ENCODE measurements around the gene BATF3.
A peak's percentile ranks its signal among the peaks of the same experiment; 100 is the strongest.

BATF3 gene

DNA sequence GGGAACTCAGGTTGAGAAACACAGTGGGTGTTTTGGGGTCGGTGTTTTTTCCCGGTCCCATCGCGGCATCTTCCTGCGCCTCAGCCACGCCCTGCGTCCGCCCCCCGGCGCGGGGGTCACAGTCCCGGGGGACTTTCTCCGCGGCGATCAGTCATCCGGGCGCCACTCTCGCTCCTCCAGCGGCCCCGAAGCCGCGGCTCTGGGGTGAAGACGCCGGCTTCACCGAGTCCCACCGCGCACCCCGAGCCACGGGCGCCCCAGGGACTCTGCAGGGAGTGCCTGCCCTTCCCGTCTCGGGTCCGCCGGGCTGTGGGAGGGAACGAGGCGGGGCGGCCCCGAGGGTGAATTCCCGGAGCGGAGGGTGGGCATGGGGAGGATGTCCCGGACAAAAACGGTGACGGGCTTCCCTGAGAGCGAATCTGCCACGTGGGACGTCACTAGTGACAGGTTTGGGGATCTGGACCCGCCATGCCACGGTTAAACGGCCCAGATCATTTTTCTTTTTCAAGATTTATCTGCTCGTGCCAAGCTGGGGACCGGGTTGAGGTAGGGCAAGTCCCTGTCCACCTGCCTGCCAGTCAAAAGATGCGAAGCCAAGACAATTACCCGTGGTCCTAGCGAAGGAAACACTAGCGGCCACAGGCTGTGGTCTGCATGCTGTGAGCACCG, 717 bp upstream of the BATF3 start:
- Histone ChIP-seq H3K4me1 (peaks cover 9% of the 10 kb centered on the region), H3K27me3 (ENCODE audit: low read depth) (peaks cover 21% of the 10 kb centered on the region), H3K9me3 (no peaks in the 10 kb centered on the region), H3K4me3 (peak overlapping the region; percentile 38), H3K36me3 (replicated peaks) (no peaks in the 10 kb centered on the region)
- in situ Hi-C loops (cut with MboI; ENCODE audit: low sequenced_read_pairs), result no loop called here
- peak; percentile 14 to 55 for DNase-seq (ENCODE audit: low spot score in 2 of 2)

GRCh38 chr1:212699104-212699624, 476 bp downstream of the BATF3 start:
- H3K27me3 ChIP-seq (ENCODE audit: low read depth), result peaks cover 21% of the 10 kb centered on the region
- DNase-seq (ENCODE audit: low spot score in 2 of 2), result peak; percentile 30 to 75

GRCh38 chr1:212698467-212699103, 1.1 kb downstream of the BATF3 start:
- Histone ChIP-seq H3K36me3 (replicated peaks) (no peaks in the 10 kb centered on the region), H3K27me3 (ENCODE audit: low read depth) (peaks cover 21% of the 10 kb centered on the region), H3K4me1 (peaks cover 9% of the 10 kb centered on the region), H3K4me3 (peak overlapping the region; percentile 38), H3K9me3 (no peaks in the 10 kb centered on the region)
- no peak for DNase-seq (ENCODE audit: low spot score in 2 of 2)
- in situ Hi-C loops (cut with MboI; ENCODE audit: low sequenced_read_pairs), result no loop called here

More at GRCh38 chr1:212699104-212699624, 476 bp downstream of the BATF3 start:
- H3K4me3 ChIP-seq, result peak overlapping the region; percentile 38
- in situ Hi-C loops (cut with MboI; ENCODE audit: low sequenced_read_pairs), result no loop called here
- H3K4me1 ChIP-seq, result peaks cover 9% of the 10 kb centered on the region
- no peaks in the 10 kb centered on the region for H3K9me3 ChIP-seq
- H3K36me3 ChIP-seq (replicated peaks), result no peaks in the 10 kb centered on the region

- in situ Hi-C loops (cut with MboI; ENCODE audit: low sequenced_read_pairs), result no loop called here
- peaks cover 9% of the 10 kb centered on the region for H3K4me1 ChIP-seq
- H3K36me3 ChIP-seq (replicated peaks), result no peaks in the 10 kb centered on the region
- H3K4me3 ChIP-seq, result no peak overlapping the region
- H3K9me3 ChIP-seq, result no peaks in the 10 kb centered on the region
- H3K27me3 ChIP-seq (ENCODE audit: low read depth), result peaks cover 17% of the 10 kb centered on the region
- no peak for DNase-seq (ENCODE audit: low spot score in 2 of 2)
Measured at GRCh38 chr1:212696721-212697331, 2.8 kb downstream of the BATF3 start.

GRCh38 chr1:212692774-212693644, 6.6 kb downstream of the BATF3 start:
- DNase-seq (ENCODE audit: low spot score in 2 of 2), result no peak
- no peaks in the 10 kb centered on the region for H3K27me3 ChIP-seq (ENCODE audit: low read depth)
- in situ Hi-C loops (cut with MboI; ENCODE audit: low sequenced_read_pairs), result no loop called here

DNA sequence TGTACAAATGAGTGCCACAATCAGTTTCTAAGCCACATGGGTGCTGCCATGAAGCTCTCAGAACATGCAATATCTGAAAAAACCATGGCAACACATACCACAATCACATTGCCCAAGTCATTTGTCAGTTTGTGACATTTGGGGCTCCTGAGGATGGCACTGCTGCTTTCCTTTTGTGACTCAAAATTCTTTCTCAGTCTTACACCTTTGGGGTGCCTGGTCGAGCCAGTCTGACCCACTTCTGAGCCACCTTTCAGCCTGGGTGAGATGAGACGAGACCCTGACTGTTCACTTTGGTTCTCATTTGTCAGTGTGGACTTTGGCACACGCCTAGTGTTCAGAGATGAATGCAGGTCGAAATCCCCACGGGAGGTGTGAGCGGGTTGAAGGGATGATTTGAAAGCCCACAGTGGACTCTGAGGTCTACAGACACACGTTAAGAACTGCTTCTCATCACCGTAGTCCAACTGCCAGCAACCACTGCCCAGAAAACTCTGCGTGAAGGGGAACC, 8.0 kb downstream of the BATF3 start:
- Histone ChIP-seq H3K4me1 (no peaks in the 10 kb centered on the region), H3K9me3 (no peaks in the 10 kb centered on the region), H3K4me3 (no peak overlapping the region), H3K36me3 (replicated peaks) (no peaks in the 10 kb centered on the region), H3K27me3 (ENCODE audit: low read depth) (no peaks in the 10 kb centered on the region)
- in situ Hi-C loops (cut with MboI; ENCODE audit: low sequenced_read_pairs), result no loop called here
- no peak for DNase-seq (ENCODE audit: low spot score in 2 of 2)

More at GRCh38 chr1:212692774-212693644, 6.6 kb downstream of the BATF3 start:
- H3K4me1 ChIP-seq, result no peaks in the 10 kb centered on the region
- no peaks in the 10 kb centered on the region for H3K36me3 ChIP-seq (replicated peaks)
- no peaks in the 10 kb centered on the region for H3K9me3 ChIP-seq
- H3K4me3 ChIP-seq, result no peak overlapping the region

DNA sequence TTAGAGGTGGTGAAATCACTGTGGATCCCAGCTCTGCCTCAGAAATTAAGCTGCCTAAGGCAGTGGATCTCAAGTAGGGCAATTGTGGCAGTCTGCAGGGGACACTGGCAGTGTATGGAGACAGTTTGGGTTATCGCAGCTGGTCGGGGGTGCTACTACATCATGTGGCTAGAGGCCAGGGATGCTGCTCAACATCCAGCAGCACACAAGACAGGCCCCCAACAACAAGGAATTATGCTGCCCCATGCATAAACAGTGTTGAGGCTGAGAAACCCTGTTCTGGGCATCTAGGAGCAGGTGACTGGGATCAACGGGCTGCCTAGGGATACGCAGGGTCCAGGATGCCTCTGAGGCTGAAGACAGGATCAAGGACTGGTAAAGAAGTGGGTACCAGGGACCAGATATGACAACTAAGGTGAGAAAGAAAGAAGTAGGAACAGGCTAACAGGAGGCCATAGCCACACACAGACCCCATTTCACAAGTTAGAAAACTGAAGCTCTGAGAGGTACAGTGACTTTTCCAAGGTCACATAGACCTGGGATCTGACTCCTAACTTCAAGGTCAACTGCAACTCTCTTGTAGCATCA, 8.7 kb downstream of the BATF3 start:
- Histone ChIP-seq H3K27me3 (ENCODE audit: low read depth) (no peaks in the 10 kb centered on the region), H3K36me3 (replicated peaks) (no peaks in the 10 kb centered on the region)
- in situ Hi-C loops (cut with MboI; ENCODE audit: low sequenced_read_pairs), result no loop called here

DNA sequence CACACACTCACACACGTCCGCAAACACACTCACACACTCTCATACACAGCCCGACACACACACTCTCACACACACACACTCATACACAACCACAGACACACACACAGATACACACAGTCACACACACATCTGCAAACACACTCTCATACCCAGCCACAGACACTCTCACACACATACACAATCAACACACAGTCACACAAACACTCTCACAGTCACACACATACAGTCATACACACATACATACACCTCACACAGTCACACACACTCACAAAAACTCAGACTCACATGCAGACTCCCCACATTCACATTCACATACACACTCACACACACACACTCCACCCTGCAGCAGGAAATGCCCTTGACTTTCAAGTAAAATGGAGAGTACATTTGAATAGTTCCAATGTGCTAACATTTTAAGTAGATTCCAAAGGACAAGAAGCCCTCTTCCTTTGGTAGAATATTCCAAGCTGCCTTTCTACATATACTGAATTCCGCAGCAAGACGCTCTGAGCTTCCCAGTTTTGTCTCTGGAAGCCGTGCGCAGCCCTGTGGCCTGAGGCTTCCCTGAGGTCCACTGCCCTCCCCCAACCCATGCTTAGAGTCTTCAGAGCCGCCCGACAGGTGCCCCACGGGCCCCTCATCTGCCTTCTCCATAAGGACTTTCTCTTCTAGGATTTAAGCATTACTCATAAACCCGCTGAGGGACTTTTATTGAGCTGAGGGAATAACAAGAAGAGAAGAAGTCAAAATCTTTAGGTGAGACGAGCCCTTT, 9.7 kb downstream of the BATF3 start:
- no peaks in the 10 kb centered on the region for H3K4me1 ChIP-seq
- DNase-seq (ENCODE audit: low spot score in 2 of 2), result no peak
- in situ Hi-C loops (cut with MboI; ENCODE audit: low sequenced_read_pairs), result no loop called here

More for the DNA sequence above, 8.7 kb downstream of the BATF3 start:
- Histone ChIP-seq H3K9me3 (no peaks in the 10 kb centered on the region), H3K4me1 (no peaks in the 10 kb centered on the region), H3K4me3 (no peak overlapping the region)
- DNase-seq (ENCODE audit: low spot score in 2 of 2), result no peak

DNA sequence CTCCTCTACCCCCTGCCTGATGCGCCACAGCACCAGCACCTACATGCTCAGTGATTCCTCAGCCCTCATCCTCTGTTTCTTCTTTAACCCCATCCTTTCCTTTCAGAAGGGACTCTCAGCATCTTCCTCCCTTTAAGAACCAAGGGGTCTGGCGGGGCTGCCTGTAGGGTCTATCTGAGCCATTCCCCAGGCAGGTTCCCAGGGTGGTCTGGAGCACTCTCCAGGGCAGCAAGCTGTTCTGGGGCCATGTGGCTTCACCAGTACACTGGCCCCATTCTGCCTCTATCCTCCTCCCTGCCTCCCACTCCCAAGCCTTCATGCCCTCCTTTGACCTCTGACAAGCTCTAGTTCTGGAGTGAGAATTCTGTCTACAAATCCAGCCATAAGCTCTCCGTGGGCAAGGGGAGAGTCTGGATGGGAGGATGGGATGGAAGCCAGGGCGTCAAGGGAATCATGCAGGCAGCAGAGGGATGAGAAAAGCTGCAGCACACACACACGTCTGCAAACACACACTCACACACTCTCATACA, 10.4 kb downstream of the BATF3 start:
- no peak for DNase-seq (ENCODE audit: low spot score in 2 of 2)
- Histone ChIP-seq H3K4me3 (no peak overlapping the region), H3K9me3 (no peaks in the 10 kb centered on the region), H3K4me1 (no peaks in the 10 kb centered on the region), H3K36me3 (replicated peaks) (no peaks in the 10 kb centered on the region), H3K27me3 (ENCODE audit: low read depth) (no peaks in the 10 kb centered on the region)
- in situ Hi-C loops (cut with MboI; ENCODE audit: low sequenced_read_pairs), result no loop called here

More for the DNA sequence above, 9.7 kb downstream of the BATF3 start:
- no peak overlapping the region for H3K4me3 ChIP-seq
- H3K27me3 ChIP-seq (ENCODE audit: low read depth), result no peaks in the 10 kb centered on the region
- no peaks in the 10 kb centered on the region for H3K36me3 ChIP-seq (replicated peaks)
- H3K9me3 ChIP-seq, result no peaks in the 10 kb centered on the region

- Histone ChIP-seq H3K4me3 (no peak overlapping the region), H3K9me3 (no peaks in the 10 kb centered on the region), H3K27me3 (ENCODE audit: low read depth) (no peaks in the 10 kb centered on the region), H3K4me1 (no peaks in the 10 kb centered on the region), H3K36me3 (replicated peaks) (no peaks in the 10 kb centered on the region)
- in situ Hi-C loops (cut with MboI; ENCODE audit: low sequenced_read_pairs), result no loop called here
- no peak for DNase-seq (ENCODE audit: low spot score in 2 of 2)
Measured at GRCh38 chr1:212688341-212689047, 11.1 kb downstream of the BATF3 start.

GRCh38 chr1:212687811-212688210, 11.8 kb downstream of the BATF3 start:
- Histone ChIP-seq H3K4me1 (no peaks in the 10 kb centered on the region), H3K9me3 (no peaks in the 10 kb centered on the region), H3K4me3 (no peak overlapping the region), H3K27me3 (ENCODE audit: low read depth) (no peaks in the 10 kb centered on the region), H3K36me3 (replicated peaks) (no peaks in the 10 kb centered on the region)
- DNase-seq (ENCODE audit: low spot score in 2 of 2), result no peak
- in situ Hi-C loops (cut with MboI; ENCODE audit: low sequenced_read_pairs), result no loop called here

- H3K36me3 ChIP-seq (replicated peaks), result no peaks in the 10 kb centered on the region
- in situ Hi-C loops (cut with MboI; ENCODE audit: low sequenced_read_pairs), result no loop called here
- no peaks in the 10 kb centered on the region for H3K4me1 ChIP-seq
- H3K9me3 ChIP-seq, result no peaks in the 10 kb centered on the region
- no peaks in the 10 kb centered on the region for H3K27me3 ChIP-seq (ENCODE audit: low read depth)
- H3K4me3 ChIP-seq, result no peak overlapping the region
- no peak for DNase-seq (ENCODE audit: low spot score in 2 of 2)
Measured at GRCh38 chr1:212686591-212686990, 13.0 kb downstream of the BATF3 start.

Measured in HAP-1 (cell line).